Thoracic aorta (tissue), 2 donors: ENCODE results near the gene PPP6R3. TPM values are rescaled to one million over a fixed set of nuclear protein-coding genes. Genes with fewer than 3 reads are reported as not detected.
"Not testable (repeated sequence)": the region's sequence is repeated elsewhere in the genome, so short reads cannot be mapped to it uniquely, and the experiment has no call there.

ENCODE experiments used
- ATAC-seq: fragments of 150-250 bp; one replicate; pipeline ENCODE4 v1.8.0; 2017; ENCODE audit warnings: low read depth; ENCODE audit not compliant: insufficient number of reproducible peaks, low FRiP score
- DNase-seq: peaks from one replicate; pipeline ENCODE4 v3.0.0-alpha.2; 2020; ENCODE audit warnings: low spot score
- H3K27ac ChIP-seq, 2 donors: fragments of 200-600 bp; sonication (generic); 1 replicate in 1 of 2; 2 replicates in 1 of 2; pipeline ENCODE4 v1.5.1; 2016; ENCODE audit warnings: mild to moderate bottlenecking in 2 of 2, moderate library complexity in 2 of 2
- H3K27me3 ChIP-seq: fragments of 200-600 bp; sonication (generic); replicated peaks from 2 replicates; pipeline ENCODE4 v1.6.0; 2016; ENCODE audit warnings: mild to moderate bottlenecking; ENCODE audit not compliant: insufficient read depth
- H3K36me3 ChIP-seq: fragments of 200-600 bp; sonication (generic); one replicate; pipeline ENCODE4 v1.5.1; 2016
- H3K4me1 ChIP-seq, 2 donors: fragments of 200-600 bp; sonication (generic); 1 replicate in 1 of 2; 2 replicates in 1 of 2; pipeline versions ENCODE4 v1.5.1 to v1.6.0; 2016; ENCODE audit warnings: low read depth in 2 of 2, mild to moderate bottlenecking in 1 of 2; ENCODE audit not compliant: control insufficient read depth in 1 of 2
- H3K4me3 ChIP-seq: fragments of 200-600 bp; sonication (generic); 2 replicates; pipeline ENCODE4 v1.5.1; 2016; ENCODE audit warnings: mild to moderate bottlenecking
- H3K9me3 ChIP-seq: fragments of 200-600 bp; sonication (generic); 2 replicates; pipeline ENCODE4 v1.5.1; 2016
- total RNA-seq, 2 donors: library from RNA; depleted of rRNA; stranded (reverse); fragments of >200 nt; gene quantifications; one replicate each; pipeline versions ENCODE4 v1.1.0 to v1.2.3, GENCODE V29; 2016
- TF ChIP-seq, protein P1 (sequence below): fragments of 200-600 bp; sonication (generic); IDR thresholded peaks from one replicate; pipeline ENCODE4 v1.5.1; 2019; ENCODE audit warnings: antibody characterized with exemption

The PPP6R3 gene
- total RNA-seq, 2 donors from 2014 or later: 75.4 to 166 TPM

DNA sequence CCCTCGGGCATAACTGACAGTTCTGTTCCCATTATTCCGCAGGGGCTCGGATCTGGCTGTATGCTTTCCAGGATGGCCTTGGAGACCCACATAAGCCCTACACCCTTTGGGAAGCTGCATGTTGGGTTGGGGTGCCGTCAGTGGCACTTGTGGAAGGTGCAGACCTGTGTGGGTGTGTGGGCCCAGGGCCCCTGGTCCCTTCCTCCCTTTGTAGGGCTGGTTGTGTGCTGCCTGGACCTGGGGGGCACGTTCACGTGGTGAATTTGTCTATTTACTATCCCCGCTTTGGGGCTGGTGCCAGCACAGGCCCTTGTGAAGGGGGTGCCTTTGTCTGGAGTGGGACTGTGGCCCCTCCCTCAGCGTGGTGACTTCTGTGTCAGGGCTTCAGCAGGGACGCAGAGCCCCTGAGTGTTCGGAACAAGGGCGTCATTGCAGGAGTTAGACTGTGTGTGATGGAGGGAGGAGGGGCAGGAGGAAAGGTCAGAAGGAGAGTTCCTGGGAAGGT is 15.0 kb upstream of the PPP6R3 start:
- Histone ChIP-seq H3K27me3 (no peaks in the 10 kb centered on the region), H3K27ac (no peak overlapping the region), H3K4me1 (peaks cover 0 to 3% of the 10 kb centered on the region in 2 donors), H3K4me3 (no peak overlapping the region), H3K9me3 (no peaks in the 10 kb centered on the region), H3K36me3 (peaks cover 20% of the 10 kb centered on the region)
- no peak for ATAC-seq
- DNase-seq: no peak
- TF ChIP-seq, protein P1, sequence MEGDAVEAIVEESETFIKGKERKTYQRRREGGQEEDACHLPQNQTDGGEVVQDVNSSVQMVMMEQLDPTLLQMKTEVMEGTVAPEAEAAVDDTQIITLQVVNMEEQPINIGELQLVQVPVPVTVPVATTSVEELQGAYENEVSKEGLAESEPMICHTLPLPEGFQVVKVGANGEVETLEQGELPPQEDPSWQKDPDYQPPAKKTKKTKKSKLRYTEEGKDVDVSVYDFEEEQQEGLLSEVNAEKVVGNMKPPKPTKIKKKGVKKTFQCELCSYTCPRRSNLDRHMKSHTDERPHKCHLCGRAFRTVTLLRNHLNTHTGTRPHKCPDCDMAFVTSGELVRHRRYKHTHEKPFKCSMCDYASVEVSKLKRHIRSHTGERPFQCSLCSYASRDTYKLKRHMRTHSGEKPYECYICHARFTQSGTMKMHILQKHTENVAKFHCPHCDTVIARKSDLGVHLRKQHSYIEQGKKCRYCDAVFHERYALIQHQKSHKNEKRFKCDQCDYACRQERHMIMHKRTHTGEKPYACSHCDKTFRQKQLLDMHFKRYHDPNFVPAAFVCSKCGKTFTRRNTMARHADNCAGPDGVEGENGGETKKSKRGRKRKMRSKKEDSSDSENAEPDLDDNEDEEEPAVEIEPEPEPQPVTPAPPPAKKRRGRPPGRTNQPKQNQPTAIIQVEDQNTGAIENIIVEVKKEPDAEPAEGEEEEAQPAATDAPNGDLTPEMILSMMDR: no peak

DNA sequence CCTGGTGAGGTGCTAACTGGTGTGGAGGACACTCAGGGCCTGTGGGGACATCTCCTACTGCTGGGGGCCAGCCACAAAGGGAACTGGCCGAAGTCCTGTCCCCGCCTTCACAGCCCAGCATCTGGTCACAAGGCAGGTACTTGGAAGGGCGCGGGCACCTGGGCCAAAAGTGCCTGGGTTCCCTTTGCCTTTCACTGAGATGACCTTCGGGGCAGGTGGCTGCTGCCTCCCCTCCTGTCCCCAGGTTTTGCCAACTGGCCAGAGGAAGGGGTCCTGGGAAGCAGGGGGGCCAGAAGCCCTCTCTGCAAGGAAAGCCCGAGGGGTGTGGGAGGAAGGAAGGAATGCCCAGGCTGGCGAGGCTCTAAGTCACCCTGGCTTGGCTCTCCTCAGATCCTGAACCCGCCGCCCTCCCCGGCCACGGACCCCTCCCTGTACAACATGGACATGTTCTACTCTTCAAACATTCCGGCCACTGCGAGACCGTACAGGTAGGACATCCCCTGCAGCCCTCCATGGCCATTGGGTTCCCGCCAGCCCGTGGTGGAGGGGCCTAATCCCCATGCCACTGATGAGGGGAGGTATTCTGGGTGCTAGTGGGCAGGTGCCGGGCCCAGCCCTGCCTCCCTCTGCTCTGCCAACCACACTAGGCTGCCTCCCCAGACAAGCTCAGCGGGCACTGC is 14.4 kb upstream of the PPP6R3 start:
- DNase-seq: no peak
- Histone ChIP-seq H3K36me3 (peaks cover 20% of the 10 kb centered on the region), H3K27ac (no peak overlapping the region), H3K9me3 (no peaks in the 10 kb centered on the region), H3K27me3 (no peaks in the 10 kb centered on the region), H3K4me1 (peaks cover 0 to 3% of the 10 kb centered on the region in 2 donors), H3K4me3 (no peak overlapping the region)
- no peak for ATAC-seq
- TF ChIP-seq, protein P1: no peak

DNA sequence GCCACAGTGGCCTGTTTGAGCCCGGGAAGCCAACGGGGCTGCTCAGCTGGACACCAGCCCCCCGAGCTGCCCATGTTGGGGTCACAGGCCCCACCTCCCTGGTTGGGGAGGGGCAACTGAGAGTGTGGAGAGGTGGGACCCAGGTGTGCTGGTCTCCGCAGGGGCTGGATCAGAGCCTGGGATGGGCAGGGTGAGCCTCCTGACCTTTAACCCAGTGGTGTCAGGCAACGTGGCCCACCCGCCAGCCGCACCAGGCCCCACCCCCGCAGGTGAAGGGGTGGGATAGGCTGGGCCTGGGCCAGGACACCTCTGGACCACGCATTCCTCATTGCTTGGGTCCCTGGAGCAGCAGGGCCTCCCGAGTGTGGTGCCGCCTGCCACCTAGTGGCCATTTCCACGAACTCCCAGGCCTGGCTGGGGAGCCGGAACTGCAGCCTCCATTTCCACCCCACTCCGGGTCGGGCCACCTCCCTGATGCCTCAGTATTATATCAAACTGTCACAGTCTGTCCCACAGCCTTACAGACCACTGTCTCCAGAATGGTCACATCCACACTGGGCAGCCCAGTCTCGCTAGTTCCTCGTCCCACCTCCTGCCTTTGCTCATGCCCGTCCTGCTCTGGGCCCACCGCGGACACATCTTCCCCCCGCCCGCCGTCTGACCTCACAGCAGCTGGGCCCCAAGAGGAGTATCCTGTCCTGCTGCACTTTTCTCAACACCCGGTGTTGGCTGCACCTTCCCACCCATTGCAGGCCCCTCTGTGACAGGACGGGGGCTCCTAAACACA is 13.3 kb upstream of the PPP6R3 start:
- Histone ChIP-seq H3K4me3 (no peak overlapping the region), H3K9me3 (no peaks in the 10 kb centered on the region), H3K27ac (no peak overlapping the region), H3K36me3 (peaks cover 15% of the 10 kb centered on the region), H3K4me1 (peaks cover 0 to 3% of the 10 kb centered on the region in 2 donors), H3K27me3 (no peaks in the 10 kb centered on the region)
- ATAC-seq (no peak), DNase-seq (no peak)
- TF ChIP-seq, protein P1: peak; percentile 97

DNA sequence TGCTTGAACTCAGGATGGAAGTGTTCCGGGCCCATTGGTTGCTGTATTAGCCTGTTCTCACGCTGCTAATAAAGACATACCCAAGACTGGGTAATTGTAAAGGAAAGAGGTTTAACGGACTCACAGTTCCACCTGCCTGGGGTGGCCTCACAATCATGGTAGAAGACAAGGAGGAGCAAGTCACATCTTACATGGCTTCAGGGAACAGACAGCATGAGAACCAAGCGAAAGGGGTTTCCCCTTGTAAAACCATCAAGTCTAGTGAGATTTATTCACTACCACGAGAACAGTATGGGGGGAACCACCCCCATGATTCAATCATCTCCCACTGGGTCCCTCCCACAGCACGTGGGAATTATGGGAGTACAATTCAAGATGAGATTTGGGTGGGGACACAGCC is 12.6 kb upstream of the PPP6R3 start:
- not testable (repeated sequence) for ATAC-seq, H3K4me1 ChIP-seq, H3K36me3 ChIP-seq, H3K27me3 ChIP-seq, H3K9me3 ChIP-seq, DNase-seq, H3K27ac ChIP-seq, H3K4me3 ChIP-seq

DNA sequence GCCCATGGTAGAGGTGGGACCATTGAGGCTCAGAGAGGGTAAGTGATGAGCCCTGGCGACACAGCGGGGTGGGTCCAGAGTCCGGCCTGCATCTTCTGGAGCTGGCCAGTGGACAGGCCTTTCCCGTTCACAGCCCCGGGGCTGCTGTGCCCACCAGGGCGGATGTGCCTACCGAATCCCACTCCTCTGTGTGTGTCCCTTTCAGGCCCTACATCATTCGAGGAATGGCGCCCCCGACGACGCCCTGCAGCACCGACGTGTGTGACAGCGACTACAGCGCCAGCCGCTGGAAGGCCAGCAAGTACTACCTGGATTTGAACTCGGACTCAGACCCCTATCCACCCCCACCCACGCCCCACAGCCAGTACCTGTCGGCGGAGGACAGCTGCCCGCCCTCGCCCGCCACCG is 11.9 kb upstream of the PPP6R3 start:
- Histone ChIP-seq H3K36me3 (peaks cover 9% of the 10 kb centered on the region), H3K9me3 (no peaks in the 10 kb centered on the region), H3K27ac (no peak overlapping the region), H3K27me3 (no peaks in the 10 kb centered on the region), H3K4me1 (peaks cover 0 to 3% of the 10 kb centered on the region in 2 donors), H3K4me3 (no peak overlapping the region)
- TF ChIP-seq, protein P1: no peak
- no peak for DNase-seq
- ATAC-seq: no peak
